Mammary epithelial cell (primary cell): ENCODE data around the gene GPR39.

Experiments
- EZH2 ChIP-seq: IDR thresholded peaks from 2 replicates; pipeline ENCODE4 v1.6.1; 2012; ENCODE audit warnings: low read length, inconsistent platforms, borderline replicate concordance
- TF ChIP-seq, protein P1 (sequence below), 2 donors: IDR thresholded peaks in 1 of 2; conservative IDR thresholded peaks in 1 of 2; 2 replicates each; pipeline ENCODE4 v1.5.1; 2011 to 2012; ENCODE audit warnings: inconsistent platforms in 2 of 2, low read length in 2 of 2, mild to moderate bottlenecking in 2 of 2, control low read depth in 1 of 2, low read depth in 1 of 2; ENCODE audit not compliant: insufficient read depth in 1 of 2; ENCODE audit errors: extremely low read depth in 1 of 2

DNA sequence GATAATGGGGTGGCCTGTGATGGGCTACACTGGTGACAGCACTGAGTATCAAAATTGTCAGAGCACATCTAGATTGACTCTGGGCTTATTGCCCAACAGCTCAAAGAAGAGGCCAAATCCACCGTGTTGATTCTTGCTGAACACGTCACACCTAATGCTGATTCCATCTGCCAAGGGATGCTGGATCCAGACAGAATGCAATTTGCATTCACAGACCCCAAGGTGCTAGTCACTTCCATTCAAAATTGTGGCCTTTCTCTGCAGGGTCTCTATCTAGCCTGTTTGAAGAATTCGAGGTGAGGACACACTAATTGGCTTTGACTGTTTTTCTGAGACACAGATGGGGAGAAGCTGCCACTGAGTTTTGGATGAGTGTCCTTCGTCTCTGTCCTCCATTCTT, 13.5 kb upstream of the GPR39 start:
- TF ChIP-seq, protein P1, sequence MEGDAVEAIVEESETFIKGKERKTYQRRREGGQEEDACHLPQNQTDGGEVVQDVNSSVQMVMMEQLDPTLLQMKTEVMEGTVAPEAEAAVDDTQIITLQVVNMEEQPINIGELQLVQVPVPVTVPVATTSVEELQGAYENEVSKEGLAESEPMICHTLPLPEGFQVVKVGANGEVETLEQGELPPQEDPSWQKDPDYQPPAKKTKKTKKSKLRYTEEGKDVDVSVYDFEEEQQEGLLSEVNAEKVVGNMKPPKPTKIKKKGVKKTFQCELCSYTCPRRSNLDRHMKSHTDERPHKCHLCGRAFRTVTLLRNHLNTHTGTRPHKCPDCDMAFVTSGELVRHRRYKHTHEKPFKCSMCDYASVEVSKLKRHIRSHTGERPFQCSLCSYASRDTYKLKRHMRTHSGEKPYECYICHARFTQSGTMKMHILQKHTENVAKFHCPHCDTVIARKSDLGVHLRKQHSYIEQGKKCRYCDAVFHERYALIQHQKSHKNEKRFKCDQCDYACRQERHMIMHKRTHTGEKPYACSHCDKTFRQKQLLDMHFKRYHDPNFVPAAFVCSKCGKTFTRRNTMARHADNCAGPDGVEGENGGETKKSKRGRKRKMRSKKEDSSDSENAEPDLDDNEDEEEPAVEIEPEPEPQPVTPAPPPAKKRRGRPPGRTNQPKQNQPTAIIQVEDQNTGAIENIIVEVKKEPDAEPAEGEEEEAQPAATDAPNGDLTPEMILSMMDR (conservative IDR thresholded peaks at IDR 0.05 in 1 of 2, IDR thresholded peaks at IDR 0.05 in 1 of 2; ENCODE audit: extremely low read depth in 1 of 2, insufficient read depth in 1 of 2, low read depth in 1 of 2, low read length in 2 of 2) = no peak
- TF ChIP-seq EZH2 = no peak
